ENCODE data around the gene KSR2.

DNA sequence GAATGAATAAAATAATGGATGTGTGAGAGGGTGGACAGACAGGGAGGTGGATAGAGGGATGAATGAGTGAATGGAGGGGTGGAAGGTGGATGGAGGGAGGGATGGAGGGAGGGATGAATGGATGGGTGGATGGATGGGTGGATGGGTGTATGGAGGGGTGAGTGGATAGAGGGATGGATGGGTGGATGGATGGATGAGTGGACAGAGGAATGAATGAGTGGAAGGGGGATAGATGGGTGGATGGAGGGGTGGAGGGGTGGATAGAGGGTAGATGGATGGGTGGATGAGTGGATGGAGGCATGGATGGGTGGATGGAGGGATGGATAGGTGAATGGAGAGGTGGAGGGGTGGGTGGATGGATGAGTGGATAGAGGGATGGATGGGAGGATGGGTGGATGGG is 559.5 kb downstream of the KSR2 start:
- TF ChIP-seq CTCF (IDR thresholded peaks at IDR 0.05 in 2 of 3, conservative IDR thresholded peaks at IDR 0.05 in 1 of 3; ENCODE audit: control insufficient read depth in 2 of 3, extremely low read depth in 1 of 3, insufficient read depth in 1 of 3, low read depth in 3 of 3, low read length in 3 of 3), result no peak
- TF ChIP-seq, protein P1, sequence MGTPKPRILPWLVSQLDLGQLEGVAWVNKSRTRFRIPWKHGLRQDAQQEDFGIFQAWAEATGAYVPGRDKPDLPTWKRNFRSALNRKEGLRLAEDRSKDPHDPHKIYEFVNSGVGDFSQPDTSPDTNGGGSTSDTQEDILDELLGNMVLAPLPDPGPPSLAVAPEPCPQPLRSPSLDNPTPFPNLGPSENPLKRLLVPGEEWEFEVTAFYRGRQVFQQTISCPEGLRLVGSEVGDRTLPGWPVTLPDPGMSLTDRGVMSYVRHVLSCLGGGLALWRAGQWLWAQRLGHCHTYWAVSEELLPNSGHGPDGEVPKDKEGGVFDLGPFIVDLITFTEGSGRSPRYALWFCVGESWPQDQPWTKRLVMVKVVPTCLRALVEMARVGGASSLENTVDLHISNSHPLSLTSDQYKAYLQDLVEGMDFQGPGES (IDR thresholded peaks at IDR 0.05), result no peak
- no peak for TF ChIP-seq POLR2A (IDR thresholded peaks at IDR 0.05; ENCODE audit: low read depth, low read length)
- no peak for TF ChIP-seq RBBP5 (conservative IDR thresholded peaks at IDR 0.05)
- TF ChIP-seq SMC3 (IDR thresholded peaks at IDR 0.05; ENCODE audit: borderline replicate concordance, low read length), result no peak
- TF ChIP-seq EP300 (IDR thresholded peaks at IDR 0.05; ENCODE audit: borderline replicate concordance in 1 of 2, control insufficient read depth in 1 of 2, low read depth in 2 of 2, low read length in 2 of 2), result no peak
- no peak for TF ChIP-seq CBFB (IDR thresholded peaks at IDR 0.05; ENCODE audit: low read depth)
- no peak for TF ChIP-seq TAF1 (IDR thresholded peaks at IDR 0.05; ENCODE audit: borderline replicate concordance, low read depth, low read length)
- TF ChIP-seq YY1 (IDR thresholded peaks at IDR 0.05; ENCODE audit: low read depth, low read length), result no peak
- TF ChIP-seq, protein P2, sequence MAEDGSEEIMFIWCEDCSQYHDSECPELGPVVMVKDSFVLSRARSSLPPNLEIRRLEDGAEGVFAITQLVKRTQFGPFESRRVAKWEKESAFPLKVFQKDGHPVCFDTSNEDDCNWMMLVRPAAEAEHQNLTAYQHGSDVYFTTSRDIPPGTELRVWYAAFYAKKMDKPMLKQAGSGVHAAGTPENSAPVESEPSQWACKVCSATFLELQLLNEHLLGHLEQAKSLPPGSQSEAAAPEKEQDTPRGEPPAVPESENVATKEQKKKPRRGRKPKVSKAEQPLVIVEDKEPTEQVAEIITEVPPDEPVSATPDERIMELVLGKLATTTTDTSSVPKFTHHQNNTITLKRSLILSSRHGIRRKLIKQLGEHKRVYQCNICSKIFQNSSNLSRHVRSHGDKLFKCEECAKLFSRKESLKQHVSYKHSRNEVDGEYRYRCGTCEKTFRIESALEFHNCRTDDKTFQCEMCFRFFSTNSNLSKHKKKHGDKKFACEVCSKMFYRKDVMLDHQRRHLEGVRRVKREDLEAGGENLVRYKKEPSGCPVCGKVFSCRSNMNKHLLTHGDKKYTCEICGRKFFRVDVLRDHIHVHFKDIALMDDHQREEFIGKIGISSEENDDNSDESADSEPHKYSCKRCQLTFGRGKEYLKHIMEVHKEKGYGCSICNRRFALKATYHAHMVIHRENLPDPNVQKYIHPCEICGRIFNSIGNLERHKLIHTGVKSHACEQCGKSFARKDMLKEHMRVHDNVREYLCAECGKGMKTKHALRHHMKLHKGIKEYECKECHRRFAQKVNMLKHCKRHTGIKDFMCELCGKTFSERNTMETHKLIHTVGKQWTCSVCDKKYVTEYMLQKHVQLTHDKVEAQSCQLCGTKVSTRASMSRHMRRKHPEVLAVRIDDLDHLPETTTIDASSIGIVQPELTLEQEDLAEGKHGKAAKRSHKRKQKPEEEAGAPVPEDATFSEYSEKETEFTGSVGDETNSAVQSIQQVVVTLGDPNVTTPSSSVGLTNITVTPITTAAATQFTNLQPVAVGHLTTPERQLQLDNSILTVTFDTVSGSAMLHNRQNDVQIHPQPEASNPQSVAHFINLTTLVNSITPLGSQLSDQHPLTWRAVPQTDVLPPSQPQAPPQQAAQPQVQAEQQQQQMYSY (CRISPR knock-in tag; IDR thresholded peaks at IDR 0.05), result no peak

All from GM12878 (cell line).